Mesodermal cell (in vitro differentiated cells): Measurements from ENCODE around the gene TP53.

Source experiments
- H3K27ac ChIP-seq: 2 replicates; pipeline ENCODE4 v1.7.0; 2013; ENCODE audit warnings: mild to moderate bottlenecking, low read depth, low read length, moderate library complexity; ENCODE audit not compliant: severe bottlenecking
- H3K36me3 ChIP-seq: 2 replicates; pipeline ENCODE4 v1.7.1; 2013; ENCODE audit warnings: mild to moderate bottlenecking, low read length, moderate library complexity; ENCODE audit not compliant: control insufficient read depth, insufficient read depth
- H3K4me1 ChIP-seq: one replicate; pipeline ENCODE4 v1.7.1; 2013; ENCODE audit warnings: mild to moderate bottlenecking, low read length; ENCODE audit not compliant: insufficient read depth, control insufficient read depth, poor library complexity, severe bottlenecking
- H3K4me3 ChIP-seq: 2 replicates; pipeline ENCODE4 v1.7.0; 2013; ENCODE audit warnings: low read length, control low read depth, mild to moderate bottlenecking; ENCODE audit not compliant: insufficient read depth, poor library complexity, severe bottlenecking; ENCODE audit errors: extremely low read depth
- H3K9me3 ChIP-seq: 2 replicates; pipeline ENCODE4 v1.7.1; 2013; ENCODE audit warnings: mild to moderate bottlenecking, low read length, moderate library complexity; ENCODE audit not compliant: control insufficient read depth
- WGBS, 2 experiments: methylation state at CpG; one replicate each; pipeline ENCODE4 v1.1.5; 2013; ENCODE audit warnings: missing lambda C conversion rate in 2 of 2; ENCODE audit not compliant: insufficient coverage in 2 of 2; 5-methylcytosine and 5-hydroxymethylcytosine counted together

TP53 gene

GRCh38 chr17:7668482-7668881, 18.8 kb downstream of the TP53 start:
- H3K9me3 ChIP-seq = peaks cover 4% of the 10 kb centered on the region
- H3K36me3 ChIP-seq = peaks cover 70% of the 10 kb centered on the region
- WGBS, 2 experiments = 94 to 96% methylated on average over 5 to 6 of the region's 7 CpGs
- H3K27ac ChIP-seq = no peak overlapping the region
- no peaks in the 10 kb centered on the region for H3K4me1 ChIP-seq
- no peak overlapping the region for H3K4me3 ChIP-seq

- Histone ChIP-seq H3K27ac (no peak overlapping the region), H3K4me3 (no peak overlapping the region), H3K36me3 (peaks cover 63% of the 10 kb centered on the region), H3K9me3 (no peaks in the 10 kb centered on the region), H3K4me1 (no peaks in the 10 kb centered on the region)
- WGBS, 2 experiments = 56 to 91% methylated on average over 3 to 8 of the region's 10 CpGs
Observed at GRCh38 chr17:7667656-7668406, 19.5 kb downstream of the TP53 start.

GRCh38 chr17:7656958-7657609, 30.2 kb downstream of the TP53 start:
- WGBS, 2 experiments = 0 to 15% methylated on average over 5 to 9 of the region's 10 CpGs
- H3K9me3 ChIP-seq = no peaks in the 10 kb centered on the region
- H3K27ac ChIP-seq = peak overlapping the region; percentile 48
- peaks cover 8% of the 10 kb centered on the region for H3K36me3 ChIP-seq
- no peak overlapping the region for H3K4me3 ChIP-seq
- peaks cover 9% of the 10 kb centered on the region for H3K4me1 ChIP-seq

- peaks cover 15% of the 10 kb centered on the region for H3K4me1 ChIP-seq
- H3K36me3 ChIP-seq = peaks cover 8% of the 10 kb centered on the region
- H3K4me3 ChIP-seq = no peak overlapping the region
- H3K27ac ChIP-seq = no peak overlapping the region
- 93 to 95% methylated on average over 11 to 17 of the region's 17 CpGs for WGBS, 2 experiments
- H3K9me3 ChIP-seq = no peaks in the 10 kb centered on the region
Observed at GRCh38 chr17:7655541-7655840, 31.8 kb downstream of the TP53 start.

- 91 to 92% methylated on average over 12 to 13 of the region's 16 CpGs for WGBS, 2 experiments
Observed at GRCh38 chr17:7654832-7655540, 32.3 kb downstream of the TP53 start.

GRCh38 chr17:7652388-7653356, 34.6 kb downstream of the TP53 start:
- WGBS, 2 experiments = 83 to 86% methylated on average over 6 to 7 of the region's 12 CpGs
- Histone ChIP-seq H3K36me3 (peaks cover 8% of the 10 kb centered on the region), H3K4me1 (peaks cover 15% of the 10 kb centered on the region), H3K27ac (no peak overlapping the region), H3K9me3 (no peaks in the 10 kb centered on the region), H3K4me3 (no peak overlapping the region)

More at GRCh38 chr17:7654832-7655540, 32.3 kb downstream of the TP53 start:
- Histone ChIP-seq H3K36me3 (peaks cover 8% of the 10 kb centered on the region), H3K9me3 (no peaks in the 10 kb centered on the region), H3K27ac (no peak overlapping the region), H3K4me3 (no peak overlapping the region), H3K4me1 (peaks cover 15% of the 10 kb centered on the region)

GRCh38 chr17:7651665-7652387, 35.5 kb downstream of the TP53 start:
- Histone ChIP-seq H3K36me3 (peaks cover 8% of the 10 kb centered on the region), H3K27ac (no peak overlapping the region), H3K4me1 (peaks cover 15% of the 10 kb centered on the region), H3K9me3 (no peaks in the 10 kb centered on the region), H3K4me3 (peak overlapping the region; percentile 59)
- 2 to 10% methylated on average over 21 to 35 of the region's 54 CpGs for WGBS, 2 experiments

- Histone ChIP-seq H3K4me3 (peak overlapping the region; percentile 59), H3K9me3 (no peaks in the 10 kb centered on the region), H3K4me1 (peaks cover 9% of the 10 kb centered on the region), H3K36me3 (peaks cover 6% of the 10 kb centered on the region), H3K27ac (no peak overlapping the region)
- WGBS, 2 experiments = 0 to 1% methylated on average over 19 to 25 of the region's 45 CpGs
Observed at GRCh38 chr17:7651097-7651664, 36.1 kb downstream of the TP53 start.

GRCh38 chr17:7650509-7651096, 36.7 kb downstream of the TP53 start, which contains the start of gene ATP1B2:
Gene ATP1B2 (plus strand): TSS chr17:7650926. CDS start chr17:7651519, 593 bp downstream.
- peaks cover 6% of the 10 kb centered on the region for H3K4me1 ChIP-seq
- WGBS, 2 experiments = 3% methylated on average over 19 to 20 of the region's 34 CpGs
- H3K9me3 ChIP-seq = no peaks in the 10 kb centered on the region
- H3K27ac ChIP-seq = no peak within 1 kb of the TSS
- peak within 1 kb of the TSS; percentile 59 for H3K4me3 ChIP-seq
- H3K36me3 ChIP-seq = peaks cover 3% of the 10 kb centered on the region
